GM12878 (cell line): ENCODE data around the gene AADACL2. TPM values are rescaled to one million over a fixed set of nuclear protein-coding genes. Genes with fewer than 3 reads are reported as not detected.

Source experiments
- ATAC-seq: fragments of 200-7000 bp; cut with Tn5 transposase; 3 replicates; pipeline ENCODE4 v1.9.1; 2020; ENCODE audit warnings: mild to moderate bottlenecking, moderate library complexity
- BruUV-seq: library from RNA; stranded (reverse); fragments of 400-500 nt; replicated peaks from 2 replicates; lab custom pipeline; 2021; lab: Mats Ljungman, UMichigan
- CTCF ChIA-PET: fragments of 300-600 bp; sonication (Branson Sonifier 250); formaldehyde crosslinking; extraction: SDS; loops from one replicate; lab custom pipeline; 2021; ENCODE audit warnings: inconsistent platforms; lab: Yijun Ruan, JAX
- POLR2A ChIA-PET: fragments of 350-600 bp; formaldehyde crosslinking; extraction: SDS; loops from one replicate; lab custom pipeline; 2021; ENCODE audit warnings: inconsistent platforms; lab: Charles Lee
- RAD21 ChIA-PET: fragments of 300-600 bp; sonication (Branson Sonifier 250); formaldehyde crosslinking; loops from one replicate; lab custom pipeline; 2023; ENCODE audit warnings: antibody characterized with exemption; ENCODE audit not compliant: unreplicated experiment; lab: Charles Lee
- SMC1A ChIA-PET: fragments of 300-600 bp; sonication (Branson Sonifier 250); formaldehyde crosslinking; loops from one replicate; lab custom pipeline; 2023; ENCODE audit not compliant: unreplicated experiment, uncharacterized antibody; lab: Charles Lee
- DNase-seq: peaks from one replicate; pipeline ENCODE4 v3.0.0-alpha.2; 2011; ENCODE audit warnings: low read depth, low spot score
- FAIRE-seq: peaks from 3 replicates; lab custom pipeline; 2011; peaks lifted over from hg19 to GRCh38; lab: Jason Lieb, UNC
- H2AFZ ChIP-seq: 2 replicates; pipeline ENCODE4 v1.6.0; 2011; ENCODE audit warnings: low read depth, low read length, control low read depth; ENCODE audit not compliant: control insufficient read depth
- H3K27ac ChIP-seq: 2 replicates; pipeline ENCODE4 v1.5.1; 2011; ENCODE audit warnings: control low read depth; ENCODE audit not compliant: control insufficient read depth, insufficient read depth
- H3K27me3 ChIP-seq, 2 experiments: replicated peaks in 1 of 2; 2 replicates each; pipeline versions ENCODE4 v1.6.0 to v1.6.1; 2011; ENCODE audit warnings: low read length in 1 of 2; ENCODE audit not compliant: control insufficient read depth in 2 of 2, insufficient read depth in 2 of 2
- H3K36me3 ChIP-seq, 2 experiments: 2 replicates each; pipeline ENCODE4 v1.5.1; 2011; ENCODE audit warnings: low read length in 1 of 2; ENCODE audit not compliant: control insufficient read depth in 2 of 2, insufficient read depth in 2 of 2
- H3K4me1 ChIP-seq: 2 replicates; pipeline ENCODE4 v1.6.1; 2011; ENCODE audit warnings: mild to moderate bottlenecking, low read length, moderate library complexity, mixed read lengths; ENCODE audit not compliant: control insufficient read depth, insufficient read depth
- H3K4me2 ChIP-seq: 2 replicates; pipeline ENCODE4 v1.6.0; 2011; ENCODE audit warnings: control low read depth; ENCODE audit not compliant: control insufficient read depth, insufficient read depth
- H3K4me3 ChIP-seq: fragments of 200-600 bp; sonication (generic); 2 replicates; pipeline ENCODE4 v1.5.1; 2016
- H3K79me2 ChIP-seq: 2 replicates; pipeline ENCODE4 v1.6.0; 2011; ENCODE audit warnings: low read length; ENCODE audit not compliant: control insufficient read depth, insufficient read depth
- H3K9ac ChIP-seq: 2 replicates; pipeline ENCODE4 v1.8.0; 2011; ENCODE audit warnings: low read length, control low read depth, mixed read lengths; ENCODE audit not compliant: control insufficient read depth, insufficient read depth
- H3K9me3 ChIP-seq: replicated peaks from 3 replicates; pipeline ENCODE4 v1.5.1; 2011; ENCODE audit warnings: mild to moderate bottlenecking, low read length; ENCODE audit not compliant: control insufficient read depth, insufficient read depth
- H4K20me1 ChIP-seq: 2 replicates; pipeline ENCODE4 v1.6.0; 2011; ENCODE audit not compliant: control insufficient read depth, insufficient read depth
- HDGF ChIP-seq: fragments of 450-650 bp; IDR thresholded peaks from 2 replicates; pipeline ENCODE4 v1.6.1; 2016; ENCODE audit warnings: antibody characterized with exemption
- KDM1A ChIP-seq: fragments of 200-600 bp; sonication (generic); IDR thresholded peaks from 2 replicates; pipeline ENCODE4 v1.6.1; 2016; ENCODE audit warnings: borderline replicate concordance
- MYB ChIP-seq: fragments of 150-350 bp; IDR thresholded peaks from 2 replicates; pipeline ENCODE4 v1.6.1; 2014; ENCODE audit warnings: mild to moderate bottlenecking, low read depth, low read length, borderline replicate concordance
- NFYA ChIP-seq: IDR thresholded peaks from 2 replicates; pipeline ENCODE4 v1.6.1; 2011; ENCODE audit warnings: low read depth, mild to moderate bottlenecking, low read length, improper control_type of control experiment, borderline replicate concordance
- TCF7 ChIP-seq: IDR thresholded peaks from 2 replicates; pipeline ENCODE4 v1.6.1; 2014; ENCODE audit warnings: antibody characterized with exemption, borderline replicate concordance
- WGBS: methylation state at CpG from one replicate; pipeline ENCODE4 v1.1.6; 2016; ENCODE audit warnings: low lambda C conversion rate; ENCODE audit not compliant: insufficient replicate concordance, insufficient coverage; ENCODE audit errors: missing lambda C conversion rate; 5-methylcytosine and 5-hydroxymethylcytosine counted together
- in situ Hi-C: fragments of 300-500 bp; cut with MboI; formaldehyde crosslinking; loops from 9 replicates; pipeline ENCODE4 v1.14.3; 2018; ENCODE audit warnings: mixed read lengths
- intact Hi-C: fragments of 100-400 bp; cut with micrococcal nuclease; formaldehyde crosslinking; loops from one replicate; pipeline ENCODE4 v1.14.2; 2022; ENCODE audit not compliant: unreplicated experiment
- polyA plus RNA-seq, 11 experiments: library from polyadenylated mRNA; depleted of rRNA in 4 of 11; unstranded in 6 of 11; stranded (reverse) in 5 of 11; fragments of >200 nt; fragmentation: Nextera tagmentation in 4 of 11; fragmentation: Illumina TruSeq in 1 of 11; extraction: Ambion mirVana in 4 of 11; extraction: Trizol in 1 of 11; gene quantifications; 1 replicate in 1 of 11; 2 replicates in 10 of 11; pipeline versions ENCODE4 v1.2.1 to v1.2.3, GENCODE V29; 2011 to 2016; ENCODE audit warnings: inconsistent platforms in 2 of 11, missing spikeins in 2 of 11, low read depth in 1 of 11
- total RNA-seq, 4 experiments: library from RNA; depleted of rRNA in 3 of 4; stranded (reverse); fragments of >200 nt in 3 of 4; fragmentation: Illumina TruSeq in 1 of 4; extraction: Trizol in 1 of 4; gene quantifications; 2 replicates each; pipeline versions ENCODE4 v1.2.1 to v1.2.3, GENCODE V29; 2013 to 2021
- TF ChIP-seq, protein P1 (sequence below): fragments of 450-650 bp; IDR thresholded peaks from 2 replicates; pipeline ENCODE4 v1.6.1; 2016; ENCODE audit warnings: mild to moderate bottlenecking, moderate library complexity, borderline replicate concordance
- TF ChIP-seq, protein P2 (sequence below): fragments of 450-650 bp; IDR thresholded peaks from 2 replicates; pipeline ENCODE4 v1.6.1; 2014; ENCODE audit warnings: mild to moderate bottlenecking

The AADACL2 gene
- total and polyA plus RNA-seq, 10 of the 15 experiments (the other 5 are each of a cell fraction or from before 2014, with no cell fraction given) = not detected

DNA sequence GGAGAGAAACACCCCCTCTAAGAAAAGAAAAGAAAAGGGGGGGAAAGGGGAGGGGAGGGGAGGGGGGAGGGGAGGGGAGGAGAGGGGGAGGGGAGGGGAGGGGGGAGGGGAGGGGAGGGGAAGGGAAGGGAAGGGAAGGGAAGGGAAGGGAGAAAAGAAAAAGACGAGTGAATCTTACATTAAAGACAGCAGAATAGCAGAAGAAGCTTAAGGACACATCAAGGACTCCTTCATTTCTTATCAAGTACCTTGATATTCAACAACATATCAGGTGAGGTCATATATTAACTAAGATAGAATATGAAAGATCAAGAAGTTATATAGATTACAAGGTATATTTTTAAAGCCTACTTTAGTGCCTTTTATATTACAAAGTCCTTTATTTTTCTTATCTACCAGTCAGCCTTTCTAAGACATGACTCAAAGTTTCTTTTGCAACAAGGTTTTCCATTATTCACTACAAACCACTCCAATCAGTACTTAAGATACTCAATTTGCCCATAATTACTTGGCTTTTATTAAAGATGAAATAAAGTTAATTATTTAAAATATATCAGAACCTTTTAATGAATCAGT is 62.5 kb downstream of the AADACL2 start:
- WGBS = 0% methylated on average over 1 of the region's 1 CpG
- in situ Hi-C loops = no loop called here
- no peaks in the 10 kb centered on the region for H3K36me3 ChIP-seq
- H3K79me2 ChIP-seq = no peaks in the 10 kb centered on the region
- no peak overlapping the region for H3K9ac ChIP-seq
- FAIRE-seq = no peak
- no peak for DNase-seq
- no peaks in the 10 kb centered on the region for H4K20me1 ChIP-seq
- ChIA-PET CTCF (no interaction called here), RAD21 (no interaction called here), POLR2A (no interaction called here), SMC1A (no interaction called here)
- TF ChIP-seq HDGF = no peak
- TF ChIP-seq, protein P1, sequence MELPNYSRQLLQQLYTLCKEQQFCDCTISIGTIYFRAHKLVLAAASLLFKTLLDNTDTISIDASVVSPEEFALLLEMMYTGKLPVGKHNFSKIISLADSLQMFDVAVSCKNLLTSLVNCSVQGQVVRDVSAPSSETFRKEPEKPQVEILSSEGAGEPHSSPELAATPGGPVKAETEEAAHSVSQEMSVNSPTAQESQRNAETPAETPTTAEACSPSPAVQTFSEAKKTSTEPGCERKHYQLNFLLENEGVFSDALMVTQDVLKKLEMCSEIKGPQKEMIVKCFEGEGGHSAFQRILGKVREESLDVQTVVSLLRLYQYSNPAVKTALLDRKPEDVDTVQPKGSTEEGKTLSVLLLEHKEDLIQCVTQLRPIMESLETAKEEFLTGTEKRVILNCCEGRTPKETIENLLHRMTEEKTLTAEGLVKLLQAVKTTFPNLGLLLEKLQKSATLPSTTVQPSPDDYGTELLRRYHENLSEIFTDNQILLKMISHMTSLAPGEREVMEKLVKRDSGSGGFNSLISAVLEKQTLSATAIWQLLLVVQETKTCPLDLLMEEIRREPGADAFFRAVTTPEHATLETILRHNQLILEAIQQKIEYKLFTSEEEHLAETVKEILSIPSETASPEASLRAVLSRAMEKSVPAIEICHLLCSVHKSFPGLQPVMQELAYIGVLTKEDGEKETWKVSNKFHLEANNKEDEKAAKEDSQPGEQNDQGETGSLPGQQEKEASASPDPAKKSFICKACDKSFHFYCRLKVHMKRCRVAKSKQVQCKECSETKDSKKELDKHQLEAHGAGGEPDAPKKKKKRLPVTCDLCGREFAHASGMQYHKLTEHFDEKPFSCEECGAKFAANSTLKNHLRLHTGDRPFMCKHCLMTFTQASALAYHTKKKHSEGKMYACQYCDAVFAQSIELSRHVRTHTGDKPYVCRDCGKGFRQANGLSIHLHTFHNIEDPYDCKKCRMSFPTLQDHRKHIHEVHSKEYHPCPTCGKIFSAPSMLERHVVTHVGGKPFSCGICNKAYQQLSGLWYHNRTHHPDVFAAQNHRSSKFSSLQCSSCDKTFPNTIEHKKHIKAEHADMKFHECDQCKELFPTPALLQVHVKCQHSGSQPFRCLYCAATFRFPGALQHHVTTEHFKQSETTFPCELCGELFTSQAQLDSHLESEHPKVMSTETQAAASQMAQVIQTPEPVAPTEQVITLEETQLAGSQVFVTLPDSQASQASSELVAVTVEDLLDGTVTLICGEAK = no peak
- no peak overlapping the region for H2AFZ ChIP-seq
- no peak for ATAC-seq
- no peak overlapping the region for H3K27ac ChIP-seq
- no peaks in the 10 kb centered on the region for H3K4me1 ChIP-seq
- H3K4me2 ChIP-seq = no peak overlapping the region
- no TSS peak for BruUV-seq
- no peak overlapping the region for H3K4me3 ChIP-seq
- intact Hi-C loops = no loop called here
- no peaks in the 10 kb centered on the region for H3K27me3 ChIP-seq
- H3K9me3 ChIP-seq = no peaks in the 10 kb centered on the region

DNA sequence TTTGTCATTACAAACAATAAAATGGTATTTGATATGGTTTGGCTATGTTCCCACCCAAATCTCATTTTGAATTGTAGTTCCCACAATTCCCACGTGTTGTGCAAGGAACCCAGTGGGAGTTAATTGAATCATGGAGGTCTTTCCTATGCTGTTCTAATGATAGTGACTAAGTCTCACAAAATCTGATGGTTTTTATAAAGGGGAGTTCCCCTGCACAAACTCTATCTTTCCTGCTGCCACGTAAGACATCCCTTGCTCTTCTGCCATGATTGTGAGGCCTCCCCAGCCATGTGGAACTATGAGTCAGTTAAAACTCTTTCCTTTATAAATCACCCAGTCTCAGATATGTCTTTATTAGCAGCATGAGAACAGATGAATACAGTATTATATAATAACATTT is 64.7 kb downstream of the AADACL2 start:
- no peak for DNase-seq
- RAD21 ChIA-PET = no interaction called here

More for the DNA sequence above, 64.7 kb downstream of the AADACL2 start:
- Histone ChIP-seq H3K79me2 (no peaks in the 10 kb centered on the region), H2AFZ (no peak overlapping the region), H3K27ac (no peak overlapping the region), H3K9ac (no peak overlapping the region), H3K4me3 (no peak overlapping the region), H3K36me3 (no peaks in the 10 kb centered on the region), H3K4me1 (no peaks in the 10 kb centered on the region), H3K9me3 (no peaks in the 10 kb centered on the region), H3K4me2 (no peak overlapping the region), H3K27me3 (no peaks in the 10 kb centered on the region), H4K20me1 (no peaks in the 10 kb centered on the region)
- BruUV-seq = no TSS peak
- WGBS = 16% methylated on average over 2 of the region's 2 CpGs
- POLR2A ChIA-PET = no interaction called here
- no peak for ATAC-seq
- CTCF ChIA-PET = no interaction called here
- no peak for FAIRE-seq
- intact Hi-C loops (no loop called here), in situ Hi-C loops (no loop called here)
- TF ChIP-seq TCF7 (no peak), MYB (no peak), NFYA (no peak), KDM1A (no peak)
- TF ChIP-seq, protein P2, sequence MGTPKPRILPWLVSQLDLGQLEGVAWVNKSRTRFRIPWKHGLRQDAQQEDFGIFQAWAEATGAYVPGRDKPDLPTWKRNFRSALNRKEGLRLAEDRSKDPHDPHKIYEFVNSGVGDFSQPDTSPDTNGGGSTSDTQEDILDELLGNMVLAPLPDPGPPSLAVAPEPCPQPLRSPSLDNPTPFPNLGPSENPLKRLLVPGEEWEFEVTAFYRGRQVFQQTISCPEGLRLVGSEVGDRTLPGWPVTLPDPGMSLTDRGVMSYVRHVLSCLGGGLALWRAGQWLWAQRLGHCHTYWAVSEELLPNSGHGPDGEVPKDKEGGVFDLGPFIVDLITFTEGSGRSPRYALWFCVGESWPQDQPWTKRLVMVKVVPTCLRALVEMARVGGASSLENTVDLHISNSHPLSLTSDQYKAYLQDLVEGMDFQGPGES = no peak
- SMC1A ChIA-PET = no interaction called here
